HEK293 (cell line): ENCODE data around the gene GMPPA.

Source experiments
- CTCF ChIA-PET: fragments of 350-600 bp; formaldehyde crosslinking; extraction: SDS; loops from one replicate; lab custom pipeline; 2021; ENCODE audit warnings: antibody characterized with exemption; lab: Yijun Ruan, JAX
- POLR2A ChIA-PET: fragments of 300-600 bp; formaldehyde crosslinking; extraction: SDS; loops from one replicate; lab custom pipeline; 2020; ENCODE audit warnings: antibody characterized with exemption, inconsistent platforms; lab: Yijun Ruan, JAX
- H3K27ac ChIP-seq: fragments of 200-500 bp; sonication (Bioruptor generic); 2 replicates; pipeline ENCODE4 v1.5.1; 2014; ENCODE audit warnings: low read depth, low read length, control low read depth, inconsistent platforms; ENCODE audit errors: extremely low read depth
- H3K36me3 ChIP-seq, 2 experiments: fragments of 200-500 bp in 1 of 2; sonication (Bioruptor generic) in 1 of 2; 1 replicate in 1 of 2; 2 replicates in 1 of 2; pipeline ENCODE4 v1.5.1; 2014 to 2017; ENCODE audit warnings: inconsistent platforms in 2 of 2, low read length in 2 of 2; ENCODE audit not compliant: control insufficient read depth in 2 of 2, insufficient read depth in 1 of 2
- H3K4me1 ChIP-seq: fragments of 200-500 bp; sonication (Bioruptor generic); 2 replicates; pipeline ENCODE4 v1.5.1; 2014; ENCODE audit warnings: mild to moderate bottlenecking, low read length, inconsistent platforms; ENCODE audit not compliant: control insufficient read depth, insufficient read depth
- H3K4me3 ChIP-seq: 2 replicates; pipeline ENCODE4 v1.5.1; 2011; ENCODE audit warnings: low read depth, mild to moderate bottlenecking, control low read depth, low read length, moderate library complexity
- H3K9me3 ChIP-seq: fragments of 200-500 bp; sonication (Bioruptor generic); 2 replicates; pipeline ENCODE4 v1.5.1; 2014; ENCODE audit warnings: low read depth, low read length, inconsistent platforms; ENCODE audit not compliant: control insufficient read depth, insufficient read depth
- GLIS1 ChIP-seq: fragments of 450-650 bp; formaldehyde crosslinking; IDR thresholded peaks from 2 replicates; pipeline ENCODE4 v1.5.1; 2016; ENCODE audit warnings: missing biosample characterization, missing genetic modification characterization
- MEIS1 ChIP-seq: sonication (generic); formaldehyde crosslinking; IDR thresholded peaks from 2 replicates; pipeline ENCODE4 v1.8.1; 2022; ENCODE audit warnings: missing genetic modification reagents, mild to moderate bottlenecking, borderline replicate concordance
- ZBTB20 ChIP-seq: fragments of 450-650 bp; formaldehyde crosslinking; IDR thresholded peaks from 2 replicates; pipeline ENCODE4 v1.5.1; 2016; ENCODE audit warnings: missing biosample characterization, missing genetic modification characterization
- ZIC2 ChIP-seq: fragments of 450-650 bp; formaldehyde crosslinking; IDR thresholded peaks from 2 replicates; pipeline ENCODE4 v1.5.1; 2016; ENCODE audit warnings: missing biosample characterization, missing genetic modification characterization
- ZNF146 ChIP-seq: fragments of 450-650 bp; formaldehyde crosslinking; IDR thresholded peaks from 2 replicates; pipeline ENCODE4 v1.5.1; 2016; ENCODE audit warnings: missing biosample characterization, missing genetic modification characterization
- ZNF175 ChIP-seq: fragments of 450-650 bp; formaldehyde crosslinking; IDR thresholded peaks from 2 replicates; pipeline ENCODE4 v1.5.1; 2016; ENCODE audit warnings: missing biosample characterization, missing genetic modification characterization
- ZNF19 ChIP-seq: fragments of 450-650 bp; formaldehyde crosslinking; IDR thresholded peaks from 2 replicates; pipeline ENCODE4; 2016; ENCODE audit warnings: missing biosample characterization, missing genetic modification characterization, low read depth
- ZNF248 ChIP-seq: fragments of 450-650 bp; formaldehyde crosslinking; IDR thresholded peaks from 2 replicates; pipeline ENCODE4 v1.5.1; 2017; ENCODE audit warnings: missing biosample characterization, missing genetic modification characterization
- ZNF292 ChIP-seq: fragments of 450-650 bp; formaldehyde crosslinking; IDR thresholded peaks from 2 replicates; pipeline ENCODE4 v1.5.1; 2016; ENCODE audit warnings: low read depth, missing biosample characterization, missing genetic modification characterization, borderline replicate concordance
- ZNF416 ChIP-seq: fragments of 450-650 bp; formaldehyde crosslinking; IDR thresholded peaks from 2 replicates; pipeline ENCODE4 v1.5.1; 2016; ENCODE audit warnings: missing biosample characterization, missing genetic modification characterization
- ZNF510 ChIP-seq: fragments of 450-650 bp; formaldehyde crosslinking; IDR thresholded peaks from 2 replicates; pipeline ENCODE4 v1.5.1; 2018; ENCODE audit warnings: mild to moderate bottlenecking, missing genetic modification characterization, missing biosample characterization; ENCODE audit not compliant: insufficient replicate concordance
- ZNF776 ChIP-seq: fragments of 450-650 bp; formaldehyde crosslinking; IDR thresholded peaks from 2 replicates; pipeline ENCODE4 v1.5.0; 2017; ENCODE audit warnings: missing biosample characterization, missing genetic modification characterization, borderline replicate concordance
- TF ChIP-seq, protein P1 (sequence below): fragments of 450-650 bp; formaldehyde crosslinking; IDR thresholded peaks from 2 replicates; pipeline ENCODE4 v1.5.1; 2017; ENCODE audit warnings: missing biosample characterization, missing genetic modification characterization
- TF ChIP-seq, protein P2 (sequence below): fragments of 450-650 bp; formaldehyde crosslinking; IDR thresholded peaks from 2 replicates; pipeline ENCODE4 v1.5.1; 2016; ENCODE audit warnings: missing biosample characterization, missing genetic modification characterization
- TF ChIP-seq, protein P3 (sequence below): fragments of 450-650 bp; formaldehyde crosslinking; IDR thresholded peaks from 2 replicates; pipeline ENCODE4 v1.5.1; 2016; ENCODE audit warnings: missing biosample characterization, missing genetic modification characterization
- TF ChIP-seq, protein P4 (sequence below): fragments of 450-650 bp; formaldehyde crosslinking; IDR thresholded peaks from 2 replicates; pipeline ENCODE4 v1.5.1; 2017; ENCODE audit warnings: missing biosample characterization, missing genetic modification characterization
- TF ChIP-seq, protein P5 (sequence below): fragments of 450-650 bp; formaldehyde crosslinking; IDR thresholded peaks from 2 replicates; pipeline ENCODE4 v1.5.0; 2017; ENCODE audit warnings: missing biosample characterization, missing genetic modification characterization, borderline replicate concordance

GMPPA gene

DNA sequence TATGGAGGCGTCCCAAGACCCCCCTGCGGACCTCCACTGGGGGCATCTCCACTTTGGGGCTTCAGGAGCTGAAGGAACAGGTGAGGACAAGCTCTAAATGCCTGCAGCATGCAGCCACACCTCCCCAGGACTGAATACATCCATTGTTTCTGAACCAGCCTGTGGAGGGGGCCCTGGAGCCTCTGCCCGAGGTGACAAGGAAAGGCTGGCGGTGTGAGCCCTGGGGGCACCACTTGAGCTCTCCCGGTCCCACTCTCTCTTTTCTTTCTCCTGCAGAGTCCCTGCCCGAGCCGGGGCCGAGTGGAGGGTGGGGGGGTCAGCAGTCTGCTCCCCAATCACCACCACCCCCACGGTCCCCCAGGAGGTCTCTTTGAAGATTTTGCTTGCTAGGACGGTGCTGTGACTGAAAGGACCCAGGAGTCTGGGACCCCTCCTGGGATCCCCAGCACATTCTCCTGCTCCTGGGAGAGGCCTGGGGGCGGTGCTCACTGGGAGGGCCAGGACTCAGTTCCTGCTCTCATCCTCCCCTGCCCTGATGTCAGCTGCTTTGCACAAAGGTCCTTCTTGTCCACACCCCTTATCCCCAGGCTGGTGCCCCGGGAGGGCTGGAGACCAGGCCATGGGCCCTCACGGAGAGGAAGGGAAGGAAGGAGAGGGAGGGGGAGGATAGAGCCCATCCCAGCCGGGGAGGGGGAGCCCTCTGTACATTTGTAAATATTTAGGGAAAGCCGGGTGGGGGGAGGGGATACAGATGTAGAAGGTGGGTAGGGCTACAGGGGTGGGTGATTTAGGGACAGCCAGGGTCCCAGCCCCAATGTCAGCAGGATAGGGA, 39.2 kb downstream of the GMPPA start (continued):
- TF ChIP-seq ZNF175 (tag by site-specific recombination): no peak
- TF ChIP-seq MEIS1 (CRISPR knock-in tag): no peak
- no peak for TF ChIP-seq ZNF510 (tag by site-specific recombination)
- TF ChIP-seq GLIS1 (tag by site-specific recombination): peak; percentile 89
- no peak for TF ChIP-seq ZNF416 (tag by site-specific recombination)
- TF ChIP-seq ZIC2 (tag by site-specific recombination): peak; percentile 90
- TF ChIP-seq ZBTB20: no peak
- TF ChIP-seq ZNF19 (tag by site-specific recombination): no peak
- no peak for TF ChIP-seq ZNF248 (tag by site-specific recombination)
- no peak for TF ChIP-seq ZNF292 (tag by site-specific recombination)
- TF ChIP-seq, protein P1, sequence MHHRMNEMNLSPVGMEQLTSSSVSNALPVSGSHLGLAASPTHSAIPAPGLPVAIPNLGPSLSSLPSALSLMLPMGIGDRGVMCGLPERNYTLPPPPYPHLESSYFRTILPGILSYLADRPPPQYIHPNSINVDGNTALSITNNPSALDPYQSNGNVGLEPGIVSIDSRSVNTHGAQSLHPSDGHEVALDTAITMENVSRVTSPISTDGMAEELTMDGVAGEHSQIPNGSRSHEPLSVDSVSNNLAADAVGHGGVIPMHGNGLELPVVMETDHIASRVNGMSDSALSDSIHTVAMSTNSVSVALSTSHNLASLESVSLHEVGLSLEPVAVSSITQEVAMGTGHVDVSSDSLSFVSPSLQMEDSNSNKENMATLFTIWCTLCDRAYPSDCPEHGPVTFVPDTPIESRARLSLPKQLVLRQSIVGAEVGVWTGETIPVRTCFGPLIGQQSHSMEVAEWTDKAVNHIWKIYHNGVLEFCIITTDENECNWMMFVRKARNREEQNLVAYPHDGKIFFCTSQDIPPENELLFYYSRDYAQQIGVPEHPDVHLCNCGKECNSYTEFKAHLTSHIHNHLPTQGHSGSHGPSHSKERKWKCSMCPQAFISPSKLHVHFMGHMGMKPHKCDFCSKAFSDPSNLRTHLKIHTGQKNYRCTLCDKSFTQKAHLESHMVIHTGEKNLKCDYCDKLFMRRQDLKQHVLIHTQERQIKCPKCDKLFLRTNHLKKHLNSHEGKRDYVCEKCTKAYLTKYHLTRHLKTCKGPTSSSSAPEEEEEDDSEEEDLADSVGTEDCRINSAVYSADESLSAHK: no peak
- TF ChIP-seq, protein P2, sequence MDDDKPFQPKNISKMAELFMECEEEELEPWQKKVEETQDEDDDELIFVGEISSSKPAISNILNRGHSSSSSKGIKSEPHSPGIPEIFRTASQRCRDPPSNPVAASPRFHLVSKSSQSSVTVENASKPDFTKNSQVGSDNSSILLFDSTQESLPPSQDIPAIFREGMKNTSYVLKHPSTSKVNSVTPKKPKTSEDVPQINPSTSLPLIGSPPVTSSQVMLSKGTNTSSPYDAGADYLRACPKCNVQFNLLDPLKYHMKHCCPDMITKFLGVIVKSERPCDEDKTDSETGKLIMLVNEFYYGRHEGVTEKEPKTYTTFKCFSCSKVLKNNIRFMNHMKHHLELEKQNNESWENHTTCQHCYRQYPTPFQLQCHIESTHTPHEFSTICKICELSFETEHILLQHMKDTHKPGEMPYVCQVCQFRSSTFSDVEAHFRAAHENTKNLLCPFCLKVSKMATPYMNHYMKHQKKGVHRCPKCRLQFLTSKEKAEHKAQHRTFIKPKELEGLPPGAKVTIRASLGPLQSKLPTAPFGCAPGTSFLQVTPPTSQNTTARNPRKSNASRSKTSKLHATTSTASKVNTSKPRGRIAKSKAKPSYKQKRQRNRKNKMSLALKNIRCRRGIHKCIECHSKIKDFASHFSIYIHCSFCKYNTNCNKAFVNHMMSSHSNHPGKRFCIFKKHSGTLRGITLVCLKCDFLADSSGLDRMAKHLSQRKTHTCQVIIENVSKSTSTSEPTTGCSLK: no peak

DNA sequence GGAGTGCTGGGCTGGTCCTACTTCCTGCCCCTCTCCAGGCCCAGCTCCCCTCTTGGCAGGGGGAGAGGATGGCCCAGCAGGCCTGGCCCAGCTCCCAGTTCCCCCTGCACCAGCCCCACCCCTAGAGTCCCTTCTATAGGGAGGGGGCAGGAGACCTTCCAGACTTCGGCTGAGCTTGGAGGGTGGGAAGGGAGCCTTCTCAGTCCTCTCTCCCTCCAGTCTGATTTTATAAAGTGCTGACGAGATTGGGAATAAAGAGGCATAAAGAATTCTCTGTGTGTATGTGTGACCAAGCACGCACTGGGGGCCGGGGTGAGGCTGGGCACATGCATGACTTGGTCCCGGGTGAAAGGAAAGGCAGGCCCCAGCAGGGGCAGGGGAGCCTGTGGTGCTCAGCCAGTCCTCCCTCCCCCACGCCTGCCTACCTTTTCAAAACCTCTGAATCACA, 39.8 kb downstream of the GMPPA start:
- POLR2A ChIA-PET: no interaction called here
- Histone ChIP-seq H3K27ac (no peak overlapping the region), H3K36me3 (peaks cover 0 to 32% of the 10 kb centered on the region in 2 experiments; a peak in 1 of 3 replicates), H3K9me3 (no peaks in the 10 kb centered on the region)
- CTCF ChIA-PET: interaction anchor here (1.0 to 4.2 kb wide), 6 partner anchors 8 to 136 kb away, joined by 3 to 68 read pairs (median 4); no protein-coding TSS in a partner anchor
- TF ChIP-seq, protein P3, sequence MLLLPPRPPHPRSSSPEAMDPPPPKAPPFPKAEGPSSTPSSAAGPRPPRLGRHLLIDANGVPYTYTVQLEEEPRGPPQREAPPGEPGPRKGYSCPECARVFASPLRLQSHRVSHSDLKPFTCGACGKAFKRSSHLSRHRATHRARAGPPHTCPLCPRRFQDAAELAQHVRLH (tag by site-specific recombination): no peak
- TF ChIP-seq ZNF776 (tag by site-specific recombination) (no peak), ZIC2 (tag by site-specific recombination) (peak; percentile 52), ZNF146 (tag by site-specific recombination) (no peak)
- TF ChIP-seq, protein P4, sequence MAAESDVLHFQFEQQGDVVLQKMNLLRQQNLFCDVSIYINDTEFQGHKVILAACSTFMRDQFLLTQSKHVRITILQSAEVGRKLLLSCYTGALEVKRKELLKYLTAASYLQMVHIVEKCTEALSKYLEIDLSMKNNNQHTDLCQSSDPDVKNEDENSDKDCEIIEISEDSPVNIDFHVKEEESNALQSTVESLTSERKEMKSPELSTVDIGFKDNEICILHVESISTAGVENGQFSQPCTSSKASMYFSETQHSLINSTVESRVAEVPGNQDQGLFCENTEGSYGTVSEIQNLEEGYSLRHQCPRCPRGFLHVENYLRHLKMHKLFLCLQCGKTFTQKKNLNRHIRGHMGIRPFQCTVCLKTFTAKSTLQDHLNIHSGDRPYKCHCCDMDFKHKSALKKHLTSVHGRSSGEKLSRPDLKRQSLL (tag by site-specific recombination): no peak
- TF ChIP-seq, protein P5, sequence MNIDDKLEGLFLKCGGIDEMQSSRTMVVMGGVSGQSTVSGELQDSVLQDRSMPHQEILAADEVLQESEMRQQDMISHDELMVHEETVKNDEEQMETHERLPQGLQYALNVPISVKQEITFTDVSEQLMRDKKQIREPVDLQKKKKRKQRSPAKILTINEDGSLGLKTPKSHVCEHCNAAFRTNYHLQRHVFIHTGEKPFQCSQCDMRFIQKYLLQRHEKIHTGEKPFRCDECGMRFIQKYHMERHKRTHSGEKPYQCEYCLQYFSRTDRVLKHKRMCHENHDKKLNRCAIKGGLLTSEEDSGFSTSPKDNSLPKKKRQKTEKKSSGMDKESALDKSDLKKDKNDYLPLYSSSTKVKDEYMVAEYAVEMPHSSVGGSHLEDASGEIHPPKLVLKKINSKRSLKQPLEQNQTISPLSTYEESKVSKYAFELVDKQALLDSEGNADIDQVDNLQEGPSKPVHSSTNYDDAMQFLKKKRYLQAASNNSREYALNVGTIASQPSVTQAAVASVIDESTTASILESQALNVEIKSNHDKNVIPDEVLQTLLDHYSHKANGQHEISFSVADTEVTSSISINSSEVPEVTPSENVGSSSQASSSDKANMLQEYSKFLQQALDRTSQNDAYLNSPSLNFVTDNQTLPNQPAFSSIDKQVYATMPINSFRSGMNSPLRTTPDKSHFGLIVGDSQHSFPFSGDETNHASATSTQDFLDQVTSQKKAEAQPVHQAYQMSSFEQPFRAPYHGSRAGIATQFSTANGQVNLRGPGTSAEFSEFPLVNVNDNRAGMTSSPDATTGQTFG (tag by site-specific recombination): no peak
- TF ChIP-seq, all 188 proteins: peak for 1
- Histone ChIP-seq H3K4me1 (no peaks in the 10 kb centered on the region), H3K4me3 (no peak overlapping the region)
